ENCODE data around the gene ST7L.

- no peak for TF ChIP-seq EP300 (IDR thresholded peaks at IDR 0.05; ENCODE audit: borderline replicate concordance)
- TF ChIP-seq REST (IDR thresholded peaks at IDR 0.05; ENCODE audit: low read depth) = no peak
- TF ChIP-seq RAD21 (IDR thresholded peaks at IDR 0.05; ENCODE audit: low read depth) = no peak
- TF ChIP-seq MAX (IDR thresholded peaks at IDR 0.05) = no peak
- no peak for TF ChIP-seq TAF1 (IDR thresholded peaks at IDR 0.05; ENCODE audit: low read depth)
- no peak for TF ChIP-seq NFIC (IDR thresholded peaks at IDR 0.05)
- TF ChIP-seq CEBPB (IDR thresholded peaks at IDR 0.05) = no peak
- TF ChIP-seq TCF12 (IDR thresholded peaks at IDR 0.05; ENCODE audit: low read depth) = no peak
- no peak for TF ChIP-seq FOXM1 (IDR thresholded peaks at IDR 0.05; ENCODE audit: borderline replicate concordance, low read depth)
- TF ChIP-seq EGR1 (IDR thresholded peaks at IDR 0.05) = no peak
- no peak for TF ChIP-seq CREB1 (IDR thresholded peaks at IDR 0.05; ENCODE audit: low read depth)
- TF ChIP-seq TEAD4 (IDR thresholded peaks at IDR 0.05) = no peak
These were observed 113.1 kb downstream of the ST7L start for GRCh38 chr1:112505878-112506277.
